Hepatocyte (in vitro differentiated cells): ENCODE data around the gene TNNI3.

Experiments used
- EZH2 ChIP-seq: fragments of 200-600 bp; sonication (generic); IDR thresholded peaks from 2 replicates; pipeline ENCODE4 v1.6.1; 2016; ENCODE audit warnings: antibody characterized with exemption, mild to moderate bottlenecking, borderline replicate concordance
- EZH2phosphoT487 ChIP-seq: fragments of 200-600 bp; sonication (generic); IDR thresholded peaks from one replicate; pipeline ENCODE4 v1.6.1; 2018; ENCODE audit warnings: antibody characterized with exemption, mild to moderate bottlenecking, low read depth, moderate library complexity; ENCODE audit not compliant: unreplicated experiment, severe bottlenecking
- TF ChIP-seq, protein P1 (sequence below): fragments of 200-600 bp; sonication (generic); IDR thresholded peaks from 2 replicates; pipeline ENCODE4 v1.5.1; 2016; ENCODE audit warnings: antibody characterized with exemption, mild to moderate bottlenecking; ENCODE audit not compliant: poor library complexity

DNA sequence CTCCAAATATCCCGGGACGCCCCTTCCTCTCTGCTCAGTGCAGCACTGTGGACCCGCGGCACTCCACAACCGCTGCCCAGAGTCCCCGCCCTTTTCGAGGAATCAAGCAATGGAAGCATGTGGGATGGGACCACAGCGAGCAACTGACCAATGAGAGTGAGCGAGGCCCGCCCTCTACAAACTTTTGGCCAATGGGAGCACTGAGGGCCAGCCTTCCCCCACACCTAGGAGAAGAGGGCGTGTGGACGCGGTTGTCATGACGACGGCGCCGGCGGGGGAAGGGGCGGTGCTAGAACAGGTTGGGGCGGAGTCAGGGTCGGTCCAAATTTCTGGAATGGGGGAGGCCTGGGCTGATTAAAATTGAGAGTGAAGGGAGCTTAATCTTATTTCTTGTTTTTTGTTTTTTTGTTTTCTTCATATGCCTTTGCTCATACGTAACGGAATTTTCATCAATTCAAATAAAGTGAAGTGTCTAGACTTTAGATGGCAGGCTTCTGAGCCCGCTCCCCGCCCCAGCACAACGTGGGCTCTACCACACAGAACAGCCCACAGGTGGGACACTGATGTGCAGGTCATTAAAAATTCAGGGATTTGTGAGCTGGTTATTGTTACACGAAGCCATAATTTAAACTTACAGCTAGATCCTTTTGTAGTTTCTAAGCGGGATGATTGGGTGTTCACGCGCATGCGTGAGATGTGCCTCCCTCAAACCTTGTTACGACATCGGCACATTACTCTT lies 9.2 kb upstream of the TNNI3 start, which contains the start of gene DNAAF3:
- TF ChIP-seq, protein P1, sequence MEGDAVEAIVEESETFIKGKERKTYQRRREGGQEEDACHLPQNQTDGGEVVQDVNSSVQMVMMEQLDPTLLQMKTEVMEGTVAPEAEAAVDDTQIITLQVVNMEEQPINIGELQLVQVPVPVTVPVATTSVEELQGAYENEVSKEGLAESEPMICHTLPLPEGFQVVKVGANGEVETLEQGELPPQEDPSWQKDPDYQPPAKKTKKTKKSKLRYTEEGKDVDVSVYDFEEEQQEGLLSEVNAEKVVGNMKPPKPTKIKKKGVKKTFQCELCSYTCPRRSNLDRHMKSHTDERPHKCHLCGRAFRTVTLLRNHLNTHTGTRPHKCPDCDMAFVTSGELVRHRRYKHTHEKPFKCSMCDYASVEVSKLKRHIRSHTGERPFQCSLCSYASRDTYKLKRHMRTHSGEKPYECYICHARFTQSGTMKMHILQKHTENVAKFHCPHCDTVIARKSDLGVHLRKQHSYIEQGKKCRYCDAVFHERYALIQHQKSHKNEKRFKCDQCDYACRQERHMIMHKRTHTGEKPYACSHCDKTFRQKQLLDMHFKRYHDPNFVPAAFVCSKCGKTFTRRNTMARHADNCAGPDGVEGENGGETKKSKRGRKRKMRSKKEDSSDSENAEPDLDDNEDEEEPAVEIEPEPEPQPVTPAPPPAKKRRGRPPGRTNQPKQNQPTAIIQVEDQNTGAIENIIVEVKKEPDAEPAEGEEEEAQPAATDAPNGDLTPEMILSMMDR, result no peak
- TF ChIP-seq EZH2 (no peak), EZH2phosphoT487 (no peak)
